Measurements from ENCODE around the gene CACNA1C.

The CACNA1C gene

DNA sequence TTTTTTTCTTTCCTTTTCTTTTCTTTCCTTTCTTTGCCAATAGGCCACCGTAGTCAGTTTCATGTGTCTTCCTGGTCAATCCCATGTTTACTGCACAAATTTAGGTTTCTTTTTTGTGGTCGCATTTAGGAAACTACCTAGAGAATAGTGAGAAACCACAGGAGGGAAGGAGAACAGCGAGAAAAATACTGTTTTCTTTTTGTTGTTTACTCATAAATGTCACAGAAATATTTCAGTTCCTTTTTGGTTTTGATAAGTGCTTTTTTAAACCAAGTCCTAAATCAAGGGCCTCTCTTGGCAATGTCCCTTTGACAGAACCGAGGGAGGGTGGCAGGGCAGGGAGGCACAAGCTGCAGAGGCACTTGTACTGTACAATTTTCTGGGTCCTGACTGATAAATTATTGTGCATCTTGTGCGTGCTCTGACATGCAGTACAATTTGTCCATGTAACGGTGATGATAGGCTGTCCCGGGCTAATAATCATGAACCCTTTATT lies 326.1 kb downstream of the CACNA1C start:
- DNase-seq, result no peak

DNA sequence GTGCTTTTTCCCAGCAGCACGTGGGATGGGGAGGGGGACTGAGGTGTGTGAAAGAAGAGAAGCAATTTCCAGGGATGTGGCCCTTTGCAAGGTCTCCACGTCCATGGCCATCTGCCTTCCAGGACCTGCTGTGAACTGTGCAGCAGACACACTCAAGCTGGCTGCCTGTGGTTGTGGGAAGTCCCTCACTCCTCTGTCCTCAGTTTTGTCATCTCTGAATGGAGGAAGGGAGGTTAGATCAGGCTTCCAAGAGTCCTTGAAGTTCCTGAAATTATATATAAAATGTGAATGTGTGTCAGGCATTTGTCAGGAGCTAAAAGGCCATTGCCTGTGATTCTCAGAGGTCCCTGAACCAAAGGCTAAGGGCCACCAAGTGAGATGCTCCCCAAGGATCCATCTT lies 328.2 kb downstream of the CACNA1C start:
- DNase-seq, result no peak

- no peak for DNase-seq
Observed at GRCh38 chr12:2382370-2383155, 329.8 kb downstream of the CACNA1C start.

- no peak for DNase-seq
Observed at GRCh38 chr12:2383325-2384028, 330.7 kb downstream of the CACNA1C start.

DNA sequence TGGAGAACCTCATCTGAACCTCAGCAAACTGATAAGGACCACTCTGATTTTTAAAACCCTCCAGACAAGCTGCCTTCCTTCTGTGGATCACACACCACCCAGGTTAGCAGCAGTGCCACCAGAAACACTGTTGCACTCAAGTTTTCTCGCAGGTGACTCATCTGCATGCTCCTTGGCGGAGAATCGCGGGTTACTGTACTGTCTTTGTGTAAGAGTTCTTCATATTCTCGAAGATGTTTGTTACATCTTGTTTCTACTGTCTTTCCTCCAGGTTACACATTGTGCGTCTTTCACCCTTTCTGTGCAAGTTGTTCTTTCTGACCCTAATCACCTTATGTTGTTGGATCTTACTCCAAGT lies 331.2 kb downstream of the CACNA1C start:
- DNase-seq, result no peak

DNA sequence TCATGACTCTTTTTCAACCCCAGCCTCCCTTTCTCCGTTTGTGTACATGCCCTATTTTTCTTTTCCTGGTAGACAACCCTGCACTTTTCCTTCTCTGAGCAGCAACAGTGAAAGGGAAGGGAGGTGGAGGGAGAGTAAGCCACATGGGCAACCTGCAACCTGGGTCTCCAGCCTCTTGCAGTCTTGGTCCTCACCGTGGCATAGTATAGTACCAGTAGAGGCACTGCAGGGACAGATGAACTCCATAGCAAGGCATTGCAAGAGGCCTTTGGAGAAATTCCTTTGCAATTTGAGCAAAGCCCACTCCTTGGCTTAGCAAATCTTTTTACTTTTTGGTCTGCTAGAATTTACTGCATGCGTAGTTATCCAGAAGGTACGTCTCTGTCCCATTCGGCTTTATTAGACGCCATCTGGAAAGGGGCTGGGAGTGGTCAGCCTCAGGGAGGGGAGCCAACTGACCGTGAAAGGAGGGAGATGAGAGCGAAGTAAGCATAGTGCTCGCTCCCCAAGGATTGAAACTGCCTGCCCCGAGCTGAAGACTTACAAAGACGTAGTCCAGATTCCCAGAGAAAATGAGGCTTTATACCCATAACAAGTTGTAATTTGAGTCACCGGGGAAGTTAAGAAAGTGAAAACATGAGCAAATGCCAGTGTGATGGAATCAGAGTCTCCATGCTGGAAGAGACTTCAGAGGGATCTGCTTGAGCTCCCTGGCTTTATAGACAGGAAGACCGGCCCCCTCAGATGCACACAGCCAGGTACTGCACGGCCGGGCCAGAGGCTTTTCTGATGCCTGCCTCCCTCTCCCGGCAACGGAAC lies 332.0 kb downstream of the CACNA1C start:
- DNase-seq, result no peak

DNA sequence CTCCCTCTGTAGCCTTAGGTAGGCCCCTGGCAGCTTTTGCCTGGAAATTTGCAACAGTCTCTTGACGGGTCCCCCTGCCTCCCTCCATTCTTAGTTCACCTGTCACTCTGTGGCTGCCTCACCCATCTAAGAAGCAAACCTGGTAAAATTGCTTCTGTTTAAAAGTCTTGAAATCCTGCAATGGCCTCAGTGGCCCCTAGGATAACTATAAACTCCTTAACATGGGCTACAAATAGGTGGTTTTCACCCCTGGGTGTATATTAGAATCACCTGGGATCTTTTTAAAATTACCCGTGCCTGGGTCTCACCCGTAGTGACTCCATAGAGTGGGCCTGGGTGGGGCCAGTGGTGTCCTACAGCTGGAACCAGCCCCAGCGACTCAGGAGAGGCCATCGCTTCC lies 332.7 kb downstream of the CACNA1C start:
- no peak for DNase-seq

GRCh38 chr12:2386566-2386965 lies 333.8 kb downstream of the CACNA1C start:
- no peak for DNase-seq

GRCh38 chr12:2387103-2387834 lies 334.5 kb downstream of the CACNA1C start:
- no peak for DNase-seq

- no peak for DNase-seq
Observed at GRCh38 chr12:2389079-2389790, 336.4 kb downstream of the CACNA1C start.

- no peak for DNase-seq
Observed at GRCh38 chr12:2390133-2390532, 337.3 kb downstream of the CACNA1C start.

- DNase-seq, result no peak
Observed at GRCh38 chr12:2390850-2391390, 338.1 kb downstream of the CACNA1C start.

DNA sequence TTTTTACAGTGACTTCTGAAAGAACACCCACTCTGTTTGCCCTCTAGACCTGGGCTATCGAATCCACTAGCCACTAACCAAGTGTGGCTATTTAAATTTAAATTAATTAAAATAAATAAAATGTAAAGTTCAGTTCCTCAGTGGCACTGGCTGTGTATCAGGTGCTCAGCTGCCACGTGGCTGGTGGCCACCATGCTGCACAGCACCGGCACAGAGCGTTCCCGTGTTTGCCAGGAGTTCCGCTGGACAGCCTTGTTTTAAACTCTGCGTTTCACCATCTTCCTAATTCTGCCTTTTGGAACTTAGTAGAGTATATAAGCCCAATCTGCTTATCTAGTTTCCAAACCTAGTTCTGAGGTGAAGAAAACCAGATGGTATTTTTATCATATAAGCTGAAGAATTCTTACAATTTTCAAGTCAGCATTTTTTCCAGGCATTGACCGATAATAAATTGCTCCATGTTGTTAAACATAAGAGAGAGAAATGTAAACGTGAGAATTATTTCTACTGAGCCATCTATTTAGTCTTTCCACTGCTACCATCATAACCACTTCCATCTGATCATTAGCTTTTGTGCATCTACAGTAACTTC lies 339.0 kb downstream of the CACNA1C start:
- no peak for DNase-seq

DNA sequence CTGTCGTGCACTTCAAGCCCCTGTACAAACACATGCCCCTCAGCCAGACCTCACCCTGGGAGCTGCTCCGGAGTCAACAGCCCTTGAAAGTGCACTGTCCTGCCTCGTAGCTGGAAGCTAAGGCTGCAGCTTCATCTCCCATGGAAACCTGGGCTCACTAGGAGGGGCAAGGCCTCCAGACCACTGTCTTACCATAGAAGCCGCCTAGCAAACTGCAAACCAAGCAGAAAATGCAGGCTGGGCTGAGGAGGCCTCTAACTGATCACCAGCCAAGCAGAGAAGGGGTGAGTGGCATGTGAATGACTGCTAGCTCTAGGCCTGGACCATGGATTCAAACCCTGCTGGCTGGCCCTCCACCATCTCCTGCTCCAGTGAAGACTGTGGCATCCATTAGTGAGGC lies 340.2 kb downstream of the CACNA1C start:
- DNase-seq, result no peak

GRCh38 chr12:2393996-2394395 lies 341.2 kb downstream of the CACNA1C start:
- DNase-seq, result no peak

GRCh38 chr12:2395354-2395977 lies 342.7 kb downstream of the CACNA1C start:
- peak; percentile 23 for DNase-seq

DNA sequence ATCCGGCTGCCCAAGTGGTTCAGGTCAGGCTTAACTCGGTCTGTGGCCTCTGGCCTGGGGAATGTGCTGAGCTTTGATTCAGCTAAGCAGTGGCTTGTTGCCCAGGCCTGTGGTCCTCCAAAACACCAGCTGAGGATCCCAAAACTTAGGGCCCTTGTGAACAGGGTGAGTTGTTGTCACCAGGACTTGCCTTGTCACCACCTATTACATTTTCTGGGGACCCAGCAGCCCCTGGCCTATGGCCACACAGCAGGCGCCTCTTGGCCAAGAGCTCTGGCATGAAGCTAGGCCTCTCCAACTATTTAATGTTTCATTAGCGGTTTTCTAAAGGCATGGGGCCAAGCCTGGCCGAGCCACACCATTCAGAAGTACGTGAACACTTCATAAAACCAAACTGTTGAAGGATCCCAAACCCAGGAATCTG lies 343.7 kb downstream of the CACNA1C start:
- DNase-seq, result no peak

DNA sequence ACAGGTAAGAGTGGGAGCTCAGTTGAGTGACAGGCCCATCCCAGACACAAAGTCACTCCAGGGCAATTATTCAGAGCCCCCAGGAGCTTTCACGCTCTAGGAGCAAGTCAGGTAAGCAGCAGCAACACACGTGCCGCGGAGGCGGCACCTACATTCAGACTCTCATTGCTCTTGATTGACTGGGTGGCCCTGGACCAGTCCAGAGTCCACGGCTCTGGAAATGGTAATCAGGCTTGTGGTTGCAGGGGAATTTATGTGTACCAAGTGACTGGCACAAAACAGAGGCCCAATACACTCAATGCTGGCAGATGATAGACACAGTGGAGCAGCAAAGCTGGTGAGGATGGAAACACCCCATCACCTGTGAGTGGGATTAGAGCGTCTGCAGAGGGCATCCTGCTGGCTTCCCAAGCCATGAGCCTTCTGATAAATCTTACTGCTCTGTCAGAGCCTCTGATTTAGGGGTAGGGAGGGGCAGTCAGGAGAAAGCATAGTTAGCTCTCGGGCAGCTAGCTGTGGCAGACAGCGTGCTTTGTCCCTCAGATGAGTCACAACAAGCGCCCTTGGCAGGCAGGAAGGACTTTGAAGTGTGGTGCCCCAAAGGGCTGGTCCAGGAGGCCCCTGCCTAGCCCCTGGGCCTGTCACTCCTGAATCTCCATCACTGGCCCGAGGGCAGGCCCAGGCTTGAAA lies 344.7 kb downstream of the CACNA1C start:
- DNase-seq, result no peak

GRCh38 chr12:2401040-2401439 lies 348.3 kb downstream of the CACNA1C start:
- no peak for DNase-seq

DNA sequence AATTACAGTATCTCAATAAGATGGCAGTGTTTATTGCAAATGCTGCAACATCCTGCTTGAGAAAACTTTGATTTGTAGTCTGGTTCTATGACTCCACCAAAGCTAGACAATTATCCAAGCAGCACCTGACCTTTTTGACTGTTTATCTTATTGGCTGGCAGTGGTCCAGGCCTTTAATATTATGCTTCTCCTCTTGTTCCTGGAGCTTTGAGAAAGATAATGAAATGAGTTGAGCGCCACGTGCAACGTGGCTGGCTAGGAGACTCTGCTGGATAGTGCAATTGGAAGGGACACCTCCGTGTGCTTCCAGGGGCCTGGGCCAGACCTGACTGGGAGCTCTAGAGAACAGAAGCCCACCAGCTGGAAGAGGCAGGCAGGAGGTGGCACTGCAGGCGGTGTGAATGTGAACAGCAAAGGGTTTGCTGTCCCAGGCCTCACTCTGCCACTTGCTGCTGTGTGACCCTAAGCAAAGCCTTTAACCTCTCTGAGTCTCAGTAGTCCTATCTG lies 349.3 kb downstream of the CACNA1C start:
- no peak for DNase-seq
